Upper lobe of left lung (tissue), 4 donors: ENCODE measurements around the gene BID.

Experiments used
- POLR2A ChIP-seq, 4 donors: fragments of 450-650 bp; IDR thresholded peaks; one replicate each; pipeline ENCODE4 v1.5.1; 2016 to 2017; ENCODE audit warnings: antibody characterized with exemption in 4 of 4, mild to moderate bottlenecking in 2 of 4
- POLR2AphosphoS5 ChIP-seq, 2 donors: sonication (generic); formaldehyde crosslinking; IDR thresholded peaks; one replicate each; pipeline ENCODE4 v1.5.1; 2017; ENCODE audit warnings: antibody characterized with exemption in 2 of 2
- TF ChIP-seq, protein P1 (sequence below), 6 experiments: fragments of 450-650 bp in 4 of 6; fragments of 200-600 bp in 2 of 6; sonication (generic) in 2 of 6; IDR thresholded peaks; one replicate each; pipeline ENCODE4 v1.5.1; 2016 to 2019; ENCODE audit warnings: antibody characterized with exemption in 6 of 6

DNA sequence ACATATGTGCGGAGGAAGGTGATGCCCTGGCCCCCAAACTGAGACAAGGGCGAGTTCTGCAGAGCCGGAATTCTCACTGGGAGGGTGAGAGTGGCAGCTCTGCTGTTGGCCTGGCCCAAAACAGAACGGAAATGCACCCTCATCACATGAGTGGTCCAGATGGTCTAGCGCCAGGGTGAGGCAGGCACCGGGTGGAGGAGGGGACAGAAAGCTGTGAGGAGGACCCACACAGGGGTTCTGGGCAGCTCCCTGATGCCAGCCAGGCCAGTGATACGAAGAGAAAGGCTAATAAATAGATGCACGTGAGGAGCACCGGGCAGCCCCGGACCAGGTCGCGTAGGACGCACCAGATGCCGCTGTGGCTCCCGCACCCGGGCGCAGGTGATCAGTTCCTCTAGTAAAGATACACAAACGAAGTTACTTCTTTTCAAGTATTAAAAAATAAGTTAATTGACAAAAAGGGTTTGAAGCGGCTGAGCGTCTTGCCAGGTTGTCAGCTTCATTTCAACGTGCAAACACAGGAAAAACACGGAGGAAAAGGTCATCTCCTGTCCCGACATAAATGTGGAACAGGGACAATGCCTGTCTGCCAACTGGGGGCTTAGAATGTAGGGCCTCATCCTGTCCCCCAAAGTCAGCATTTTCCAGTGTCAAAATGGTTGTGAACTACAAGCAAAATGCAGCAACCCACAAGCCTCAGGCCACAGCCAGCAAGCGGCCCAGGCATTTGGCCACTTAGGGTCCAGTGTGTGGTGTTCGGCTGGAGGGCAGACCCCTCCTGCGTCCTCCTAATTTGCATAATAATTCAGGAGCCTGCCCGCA lies 15.3 kb upstream of the BID start:
- TF ChIP-seq, protein P1, sequence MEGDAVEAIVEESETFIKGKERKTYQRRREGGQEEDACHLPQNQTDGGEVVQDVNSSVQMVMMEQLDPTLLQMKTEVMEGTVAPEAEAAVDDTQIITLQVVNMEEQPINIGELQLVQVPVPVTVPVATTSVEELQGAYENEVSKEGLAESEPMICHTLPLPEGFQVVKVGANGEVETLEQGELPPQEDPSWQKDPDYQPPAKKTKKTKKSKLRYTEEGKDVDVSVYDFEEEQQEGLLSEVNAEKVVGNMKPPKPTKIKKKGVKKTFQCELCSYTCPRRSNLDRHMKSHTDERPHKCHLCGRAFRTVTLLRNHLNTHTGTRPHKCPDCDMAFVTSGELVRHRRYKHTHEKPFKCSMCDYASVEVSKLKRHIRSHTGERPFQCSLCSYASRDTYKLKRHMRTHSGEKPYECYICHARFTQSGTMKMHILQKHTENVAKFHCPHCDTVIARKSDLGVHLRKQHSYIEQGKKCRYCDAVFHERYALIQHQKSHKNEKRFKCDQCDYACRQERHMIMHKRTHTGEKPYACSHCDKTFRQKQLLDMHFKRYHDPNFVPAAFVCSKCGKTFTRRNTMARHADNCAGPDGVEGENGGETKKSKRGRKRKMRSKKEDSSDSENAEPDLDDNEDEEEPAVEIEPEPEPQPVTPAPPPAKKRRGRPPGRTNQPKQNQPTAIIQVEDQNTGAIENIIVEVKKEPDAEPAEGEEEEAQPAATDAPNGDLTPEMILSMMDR (IDR thresholded peaks at IDR 0.05): no peak
- TF ChIP-seq POLR2AphosphoS5 (IDR thresholded peaks at IDR 0.05) (no peak), POLR2A (IDR thresholded peaks at IDR 0.05) (no peak)
